ENCODE data around the gene PDE4A. TPM values are rescaled to one million over a fixed set of nuclear protein-coding genes. Genes with fewer than 3 reads are reported as not detected.

Gene PDE4A
- total and polyA plus RNA-seq, 2 of the 13 experiments (the other 11 are each of a cell fraction or from before 2014, with no cell fraction given), result 1.1 to 4.1 TPM

GRCh38 chr19:10378124-10378523 lies 42.2 kb upstream of the PDE4A start:
- TF ChIP-seq TOE1 (CRISPR knock-in tag; IDR thresholded peaks at IDR 0.05) (no peak), ZNF629 (CRISPR knock-in tag; conservative IDR thresholded peaks at IDR 0.05) (no peak), HIC2 (CRISPR knock-in tag; IDR thresholded peaks at IDR 0.05; ENCODE audit: low read depth) (no peak), SAP130 (CRISPR knock-in tag; IDR thresholded peaks at IDR 0.05; ENCODE audit: low read depth) (no peak), PHB2 (IDR thresholded peaks at IDR 0.05; ENCODE audit: partially characterized antibody) (no peak), ZBTB21 (CRISPR knock-in tag; IDR thresholded peaks at IDR 0.05) (no peak), GABPB1 (CRISPR knock-in tag; IDR thresholded peaks at IDR 0.05) (no peak), ZNF138 (CRISPR knock-in tag; IDR thresholded peaks at IDR 0.05; ENCODE audit: low read depth) (no peak), MEF2D (CRISPR knock-in tag; IDR thresholded peaks at IDR 0.05) (no peak), RXRB (CRISPR knock-in tag; IDR thresholded peaks at IDR 0.05; ENCODE audit: borderline replicate concordance) (no peak)
- no peak overlapping the region for H3K27ac ChIP-seq (ENCODE audit: extremely low read length, insufficient read depth, low read length)
- FAIRE-seq, result no peak
- intact Hi-C loops (cut with micrococcal nuclease; ENCODE audit: unreplicated experiment), result no loop called here
- H3K4me2 ChIP-seq (ENCODE audit: low read depth, low read length), result no peak overlapping the region
- no peaks in the 10 kb centered on the region for H3K9me3 ChIP-seq (ENCODE audit: low read length)
- peaks cover 8% of the 10 kb centered on the region for H3K79me2 ChIP-seq (ENCODE audit: insufficient read depth, low read length)
- no peak overlapping the region for H2AFZ ChIP-seq (ENCODE audit: low read length)
- DNase-seq (ENCODE audit: low spot score), result no peak
- BruUV-seq (replicated peaks), result no TSS peak
- no peak overlapping the region for H3K4me3 ChIP-seq (replicated peaks in 1 of 3; ENCODE audit: insufficient read depth in 1 of 3, low read depth in 2 of 3, low read length in 3 of 3)
- H3K36me3 ChIP-seq (replicated peaks in 1 of 2; ENCODE audit: control insufficient read depth in 1 of 2, insufficient read depth in 2 of 2, low read length in 2 of 2), result peaks cover 5 to 9% of the 10 kb centered on the region in 2 experiments; a peak in 3 of 5 replicates
- no peaks in the 10 kb centered on the region for H4K20me1 ChIP-seq (ENCODE audit: insufficient read depth, low read length)
- peaks cover 21% of the 10 kb centered on the region for H3K4me1 ChIP-seq (ENCODE audit: insufficient read depth, low read length)
- H3K9ac ChIP-seq (ENCODE audit: insufficient read depth, low read depth, low read length), result no peak overlapping the region
- no peaks in the 10 kb centered on the region; a peak in 1 of 5 replicates for H3K27me3 ChIP-seq (ENCODE audit: control insufficient read depth in 1 of 2, insufficient read depth in 2 of 2, low read length in 2 of 2)
- 100% methylated on average over 6 of the region's 8 CpGs for WGBS (ENCODE audit: low lambda C conversion rate)
- POLR2A ChIA-PET, result no interaction called here
- CTCF ChIA-PET (ENCODE audit: low intra/inter-chr PET ratio, low total read pairs), result no interaction called here
- ATAC-seq, result no peak
- in situ Hi-C loops (cut with HindIII; ENCODE audit: extremely low pct_ligation_motif_present, low pct_unique_long_range_greater_than_20kb), result no loop called here
